Prostate gland (tissue), 2 donors: ENCODE data around the gene AUTS2. TPM values are rescaled to one million over a fixed set of nuclear protein-coding genes. Genes with fewer than 3 reads are reported as not detected.

Experiments
- DNase-seq: peaks from one replicate; pipeline ENCODE4 v3.0.0-alpha.2; 2019; ENCODE audit warnings: low spot score
- H3K27ac ChIP-seq, 2 donors: fragments of 200-600 bp; sonication (generic); 2 replicates each; pipeline ENCODE4 v1.5.1; 2017 to 2019
- H3K27me3 ChIP-seq: fragments of 200-600 bp; sonication (generic); replicated peaks from 2 replicates; pipeline ENCODE4 v1.5.1; 2019; ENCODE audit not compliant: insufficient read depth
- H3K36me3 ChIP-seq, 2 donors: fragments of 200-600 bp; sonication (generic); 1 replicate in 1 of 2; 2 replicates in 1 of 2; pipeline versions ENCODE4 v1.5.1 to v1.8.1; 2017 to 2019
- H3K4me1 ChIP-seq: fragments of 200-600 bp; sonication (generic); replicated peaks from 2 replicates; pipeline ENCODE4 v1.5.1; 2019
- H3K4me3 ChIP-seq, 2 donors: fragments of 200-600 bp; sonication (generic); 2 replicates each; pipeline ENCODE4 v1.5.1; 2017 to 2019
- H3K9me3 ChIP-seq: fragments of 200-600 bp; sonication (generic); 2 replicates; pipeline ENCODE4 v1.5.1; 2017
- POLR2A ChIP-seq: fragments of 450-650 bp; IDR thresholded peaks from one replicate; pipeline ENCODE4 v1.6.1; 2016; ENCODE audit warnings: antibody characterized with exemption, mild to moderate bottlenecking
- POLR2AphosphoS5 ChIP-seq: sonication (generic); formaldehyde crosslinking; IDR thresholded peaks from one replicate; pipeline ENCODE4 v1.6.1; 2017; ENCODE audit warnings: antibody characterized with exemption
- WGBS: methylation state at CpG from one replicate; pipeline ENCODE4 v1.1.5; 2018; 5-methylcytosine and 5-hydroxymethylcytosine counted together
- intact Hi-C: fragments of 100-400 bp; cut with DNase I; formaldehyde crosslinking; loops from one replicate; pipeline ENCODE4 v1.14.2; 2022
- total RNA-seq, 2 donors: library from RNA; depleted of rRNA; stranded (reverse); fragments of >200 nt; gene quantifications; one replicate each; pipeline ENCODE4 v1.1.0, GENCODE V29; 2016
- TF ChIP-seq, protein P1 (sequence below), 4 experiments: fragments of 200-600 bp in 2 of 4; fragments of 450-650 bp in 2 of 4; sonication (generic) in 2 of 4; IDR thresholded peaks; 1 replicate in 3 of 4; 2 replicates in 1 of 4; pipeline ENCODE4 v1.5.1; 2016 to 2019; ENCODE audit warnings: antibody characterized with exemption in 4 of 4, mild to moderate bottlenecking in 2 of 4, moderate library complexity in 2 of 4

The AUTS2 gene
- total RNA-seq, 2 donors from 2014 or later, result 25.0 to 55.2 TPM

DNA sequence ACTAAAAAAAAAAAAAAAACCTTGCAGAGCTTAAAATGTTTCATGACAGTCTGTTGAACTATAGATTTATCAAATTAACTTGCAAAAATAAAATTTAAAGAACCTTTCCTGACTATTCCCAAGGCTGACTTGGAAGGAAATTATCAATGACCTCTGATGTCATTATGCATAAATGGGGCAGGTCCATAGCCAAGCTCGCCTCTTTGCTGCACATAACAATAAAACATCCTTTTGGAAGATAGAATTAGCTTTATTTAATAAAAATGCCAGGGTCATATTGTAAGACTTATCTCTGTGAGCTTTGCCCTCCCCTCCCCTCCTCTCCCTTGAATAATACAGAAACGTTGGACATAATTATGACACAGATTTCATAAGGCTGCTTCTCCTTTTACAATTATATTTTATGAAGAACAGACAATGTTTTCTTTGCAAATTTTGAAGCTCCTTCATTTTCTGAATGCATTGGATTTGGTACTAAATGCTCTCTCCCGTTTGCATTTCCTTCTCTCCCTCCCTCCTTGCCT is 444.8 kb downstream of the AUTS2 start:
- intact Hi-C loops, result loop anchor here (5.0 kb wide), 1 partner anchor 119 kb away; no protein-coding TSS in a partner anchor
- Histone ChIP-seq H3K36me3 (no peaks in the 10 kb centered on the region), H3K4me3 (no peak overlapping the region), H3K27me3 (no peaks in the 10 kb centered on the region), H3K27ac (no peak overlapping the region), H3K4me1 (no peaks in the 10 kb centered on the region), H3K9me3 (no peaks in the 10 kb centered on the region)
- WGBS, result 71% methylated on average over 3 of the region's 3 CpGs
- no peak for DNase-seq
- TF ChIP-seq, protein P1, sequence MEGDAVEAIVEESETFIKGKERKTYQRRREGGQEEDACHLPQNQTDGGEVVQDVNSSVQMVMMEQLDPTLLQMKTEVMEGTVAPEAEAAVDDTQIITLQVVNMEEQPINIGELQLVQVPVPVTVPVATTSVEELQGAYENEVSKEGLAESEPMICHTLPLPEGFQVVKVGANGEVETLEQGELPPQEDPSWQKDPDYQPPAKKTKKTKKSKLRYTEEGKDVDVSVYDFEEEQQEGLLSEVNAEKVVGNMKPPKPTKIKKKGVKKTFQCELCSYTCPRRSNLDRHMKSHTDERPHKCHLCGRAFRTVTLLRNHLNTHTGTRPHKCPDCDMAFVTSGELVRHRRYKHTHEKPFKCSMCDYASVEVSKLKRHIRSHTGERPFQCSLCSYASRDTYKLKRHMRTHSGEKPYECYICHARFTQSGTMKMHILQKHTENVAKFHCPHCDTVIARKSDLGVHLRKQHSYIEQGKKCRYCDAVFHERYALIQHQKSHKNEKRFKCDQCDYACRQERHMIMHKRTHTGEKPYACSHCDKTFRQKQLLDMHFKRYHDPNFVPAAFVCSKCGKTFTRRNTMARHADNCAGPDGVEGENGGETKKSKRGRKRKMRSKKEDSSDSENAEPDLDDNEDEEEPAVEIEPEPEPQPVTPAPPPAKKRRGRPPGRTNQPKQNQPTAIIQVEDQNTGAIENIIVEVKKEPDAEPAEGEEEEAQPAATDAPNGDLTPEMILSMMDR (IDR thresholded peaks at IDR 0.05), result no peak
- TF ChIP-seq POLR2A, result no peak
- TF ChIP-seq POLR2AphosphoS5, result no peak

DNA sequence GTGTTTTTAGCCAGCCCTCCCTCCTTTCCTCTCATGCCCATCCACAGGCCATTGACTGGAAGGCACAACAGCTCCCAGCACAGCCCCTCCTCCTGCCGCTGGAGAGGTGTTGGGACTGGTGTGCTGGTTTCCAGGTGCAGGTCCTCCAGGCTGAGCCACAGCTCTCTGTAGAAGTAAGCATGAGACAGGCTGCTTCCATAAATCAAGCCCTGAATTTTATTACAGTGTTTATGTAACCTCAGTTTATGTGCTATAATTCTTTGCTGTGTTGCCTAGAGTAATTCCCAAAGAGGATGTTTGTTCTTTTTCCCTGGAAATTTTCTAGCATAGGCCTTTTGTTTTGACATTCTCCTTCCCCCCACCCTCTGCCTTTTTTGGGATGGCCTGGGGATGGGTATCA is 445.8 kb downstream of the AUTS2 start:
- Histone ChIP-seq H3K27me3 (no peaks in the 10 kb centered on the region), H3K36me3 (no peaks in the 10 kb centered on the region), H3K9me3 (no peaks in the 10 kb centered on the region), H3K4me1 (no peaks in the 10 kb centered on the region), H3K27ac (no peak overlapping the region), H3K4me3 (no peak overlapping the region)
- DNase-seq, result no peak
- WGBS, result 31% methylated on average over 1 of the region's 1 CpG
- TF ChIP-seq POLR2A (no peak), POLR2AphosphoS5 (peak; percentile 46)
- intact Hi-C loops, result loop anchor here (5.0 kb wide), 1 partner anchor 118 kb away; no protein-coding TSS in a partner anchor

DNA sequence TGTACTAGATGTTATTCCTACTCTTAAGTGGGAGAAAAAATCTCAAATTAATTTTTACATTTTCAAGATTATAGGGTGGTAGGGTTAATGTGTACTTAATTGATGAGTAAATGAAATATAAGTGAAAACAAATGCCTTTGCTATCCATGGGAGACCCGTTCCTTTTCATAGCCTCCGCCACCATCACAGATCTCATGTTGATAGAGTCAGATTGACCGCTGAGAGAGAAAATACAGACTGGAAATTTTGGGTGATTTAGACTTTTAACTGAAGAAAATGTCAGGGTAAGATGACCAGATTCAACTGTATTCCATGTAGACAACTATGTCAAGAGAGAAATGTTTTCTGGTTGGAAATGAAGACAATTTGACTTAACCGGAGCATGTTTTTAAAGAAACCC is 446.2 kb downstream of the AUTS2 start:
- H3K27ac ChIP-seq, result no peak overlapping the region
- intact Hi-C loops, result loop anchor here (5.0 kb wide), 1 partner anchor 118 kb away; no protein-coding TSS in a partner anchor
- 94% methylated on average over 4 of the region's 4 CpGs for WGBS

DNA sequence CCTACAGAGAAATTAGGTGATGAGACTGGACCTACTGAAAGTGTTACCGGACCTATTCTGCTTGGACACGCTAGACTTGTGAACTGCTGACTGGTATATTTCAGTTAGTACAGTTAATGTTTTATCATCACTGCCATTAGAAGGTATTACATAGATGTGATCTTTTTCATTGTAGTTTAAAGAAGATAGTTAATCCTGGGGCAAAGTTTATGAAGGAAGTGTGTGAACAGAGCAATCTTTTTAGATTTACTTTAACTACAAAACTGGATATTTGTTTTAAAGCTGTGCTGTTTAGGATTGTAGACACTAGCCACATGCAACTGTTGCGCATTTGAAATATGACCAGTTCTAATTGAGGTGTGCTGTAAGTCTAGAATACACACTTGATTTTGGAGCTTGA is 446.7 kb downstream of the AUTS2 start:
- no peak overlapping the region for H3K4me3 ChIP-seq
- no peaks in the 10 kb centered on the region for H3K36me3 ChIP-seq
- H3K27me3 ChIP-seq, result no peaks in the 10 kb centered on the region
- TF ChIP-seq POLR2A, result no peak
- TF ChIP-seq POLR2AphosphoS5, result no peak
- TF ChIP-seq, protein P1 (IDR thresholded peaks at IDR 0.05), result no peak
- WGBS, result 97% methylated on average over 3 of the region's 3 CpGs
- no peaks in the 10 kb centered on the region for H3K9me3 ChIP-seq
- H3K4me1 ChIP-seq, result no peaks in the 10 kb centered on the region
- intact Hi-C loops, result loop anchor here (5.0 kb wide), 1 partner anchor 117 kb away; no protein-coding TSS in a partner anchor
- no peak for DNase-seq
- H3K27ac ChIP-seq, result no peak overlapping the region

More for the DNA sequence above, 446.2 kb downstream of the AUTS2 start:
- no peak overlapping the region for H3K4me3 ChIP-seq
- H3K27me3 ChIP-seq, result no peaks in the 10 kb centered on the region
- H3K9me3 ChIP-seq, result no peaks in the 10 kb centered on the region
- TF ChIP-seq POLR2A (no peak), POLR2AphosphoS5 (no peak)
- TF ChIP-seq, protein P1 (IDR thresholded peaks at IDR 0.05), result no peak
- H3K4me1 ChIP-seq, result no peaks in the 10 kb centered on the region
- DNase-seq, result no peak
- H3K36me3 ChIP-seq, result no peaks in the 10 kb centered on the region

DNA sequence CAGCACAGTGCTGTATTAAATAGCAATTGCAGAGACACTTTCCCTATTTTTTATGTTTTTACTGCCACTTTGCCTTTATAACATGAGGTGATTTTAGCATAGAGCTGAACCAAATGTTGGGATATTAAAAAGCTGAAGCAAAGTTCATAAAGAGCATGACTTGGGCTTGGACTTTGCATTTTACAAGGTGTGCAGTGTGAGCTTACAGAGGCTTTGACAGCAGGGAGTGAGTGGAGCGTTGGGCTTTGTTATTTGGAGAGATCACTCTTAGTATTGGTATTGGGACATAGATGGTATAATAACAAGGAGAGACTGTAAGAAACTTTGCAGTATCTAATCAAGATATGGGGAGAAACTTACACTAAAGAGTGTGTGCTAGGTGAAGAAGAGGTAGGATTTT is 449.1 kb downstream of the AUTS2 start:
- Histone ChIP-seq H3K9me3 (no peaks in the 10 kb centered on the region), H3K36me3 (no peaks in the 10 kb centered on the region), H3K4me3 (no peak overlapping the region), H3K4me1 (no peaks in the 10 kb centered on the region), H3K27me3 (no peaks in the 10 kb centered on the region), H3K27ac (no peak overlapping the region)
- intact Hi-C loops, result no loop called here
- no peak for TF ChIP-seq POLR2AphosphoS5
- no peak for TF ChIP-seq POLR2A
- TF ChIP-seq, protein P1 (IDR thresholded peaks at IDR 0.05), result no peak
- no peak for DNase-seq
- WGBS, result 97% methylated on average over 1 of the region's 1 CpG
